HepG2 (cell line): ENCODE data around the gene REM2. TPM values are rescaled to one million over a fixed set of nuclear protein-coding genes. Genes with fewer than 3 reads are reported as not detected.

Source experiments
- BHLHE40 ChIP-seq: IDR thresholded peaks from 2 replicates; pipeline ENCODE4 v1.6.1; 2011; ENCODE audit warnings: low read length, improper control_type of control experiment
- CREB1 ChIP-seq, 2 experiments: fragments of 450-650 bp in 1 of 2; IDR thresholded peaks; 2 replicates each; pipeline ENCODE4 v1.6.1; 2016 to 2017; ENCODE audit warnings: control low read depth in 1 of 2, mild to moderate bottlenecking in 1 of 2, missing compliant biosample characterization in 1 of 2, missing genetic modification characterization in 1 of 2
- FOXC1 ChIP-seq: sonication (generic); formaldehyde crosslinking; IDR thresholded peaks from 2 replicates; pipeline ENCODE4 v1.8.0; 2022; ENCODE audit warnings: mild to moderate bottlenecking, missing genetic modification reagents, borderline replicate concordance
- FOXP4 ChIP-seq: sonication (generic); formaldehyde crosslinking; IDR thresholded peaks from 2 replicates; pipeline ENCODE4 v1.4.0; 2020; ENCODE audit warnings: missing genetic modification reagents
- GABPB1 ChIP-seq: IDR thresholded peaks from 2 replicates; pipeline ENCODE4 v1.6.1; 2016; ENCODE audit warnings: mild to moderate bottlenecking, missing genetic modification reagents, moderate library complexity, missing compliant biosample characterization
- HOMEZ ChIP-seq: IDR thresholded peaks from 2 replicates; pipeline ENCODE4 v1.6.1; 2016; ENCODE audit warnings: low read depth
- MYPOP ChIP-seq: sonication (generic); formaldehyde crosslinking; IDR thresholded peaks from 2 replicates; pipeline ENCODE4 v1.8.1; 2023; ENCODE audit warnings: mild to moderate bottlenecking, moderate library complexity, missing genetic modification reagents
- NFIC ChIP-seq: IDR thresholded peaks from 2 replicates; pipeline ENCODE4 v1.6.1; 2012; ENCODE audit warnings: mild to moderate bottlenecking, low read length, inconsistent platforms
- NFKBIZ ChIP-seq: IDR thresholded peaks from 2 replicates; pipeline ENCODE4 v1.6.1; 2018; ENCODE audit warnings: missing genetic modification reagents, missing compliant biosample characterization
- NFYB ChIP-seq: sonication (generic); formaldehyde crosslinking; IDR thresholded peaks from 2 replicates; pipeline ENCODE4 v1.4.0; 2020; ENCODE audit warnings: missing genetic modification reagents
- NR1H2 ChIP-seq: sonication (generic); formaldehyde crosslinking; IDR thresholded peaks from 2 replicates; pipeline ENCODE4 v1.8.1; 2022; ENCODE audit warnings: low read depth, missing genetic modification reagents, borderline replicate concordance
- SKI ChIP-seq: fragments of 450-650 bp; IDR thresholded peaks from one replicate; pipeline ENCODE4 v1.6.1; 2018; ENCODE audit warnings: mild to moderate bottlenecking; ENCODE audit not compliant: partially characterized antibody
- SRSF9 ChIP-seq: fragments of 200-400 bp; formaldehyde crosslinking; IDR thresholded peaks from 2 replicates; pipeline ENCODE4 v1.6.1; 2018; ENCODE audit warnings: borderline replicate concordance, mild to moderate bottlenecking, low read depth, low read length; ENCODE audit not compliant: insufficient read depth, poor library complexity, severe bottlenecking
- THRA ChIP-seq: sonication (generic); formaldehyde crosslinking; IDR thresholded peaks from 2 replicates; pipeline ENCODE4 v1.4.0; 2020; ENCODE audit warnings: missing genetic modification reagents, borderline replicate concordance
- ZBTB26 ChIP-seq: IDR thresholded peaks from 2 replicates; pipeline ENCODE4 v1.6.1; 2016; ENCODE audit warnings: missing compliant biosample characterization, missing genetic modification reagents, borderline replicate concordance
- ZNF207 ChIP-seq: fragments of 450-650 bp; IDR thresholded peaks from 2 replicates; pipeline ENCODE4 v1.6.1; 2016; ENCODE audit warnings: antibody characterized with exemption, borderline replicate concordance
- ZNF234 ChIP-seq: sonication (generic); formaldehyde crosslinking; conservative IDR thresholded peaks from 2 replicates; pipeline ENCODE4 v1.5.1; 2020; ENCODE audit warnings: mild to moderate bottlenecking, missing genetic modification reagents
- ZNF44 ChIP-seq: sonication (generic); formaldehyde crosslinking; IDR thresholded peaks from 2 replicates; pipeline ENCODE4 v1.5.1; 2020; ENCODE audit warnings: mild to moderate bottlenecking, missing genetic modification reagents
- ZNF644 ChIP-seq: IDR thresholded peaks from 2 replicates; pipeline ENCODE4 v1.6.1; 2016; ENCODE audit warnings: low read depth
- ZNF768 ChIP-seq: sonication (generic); formaldehyde crosslinking; IDR thresholded peaks from 2 replicates; pipeline ENCODE4 v1.4.0; 2020; ENCODE audit warnings: missing genetic modification reagents
- ZNF839 ChIP-seq: sonication (generic); formaldehyde crosslinking; IDR thresholded peaks from 2 replicates; pipeline ENCODE4 v1.4.0; 2020; ENCODE audit warnings: missing genetic modification reagents, mild to moderate bottlenecking, borderline replicate concordance
- ZSCAN20 ChIP-seq: sonication (generic); formaldehyde crosslinking; IDR thresholded peaks from 2 replicates; pipeline ENCODE4 v1.4.0; 2020; ENCODE audit warnings: missing genetic modification reagents, mild to moderate bottlenecking, borderline replicate concordance
- polyA plus RNA-seq, 8 experiments: library from polyadenylated mRNA; depleted of rRNA in 3 of 8; stranded (reverse) in 7 of 8; unstranded in 1 of 8; fragments of >200 nt; fragmentation: Illumina TruSeq in 4 of 8; extraction: Trizol in 4 of 8; gene quantifications; 2 replicates each; pipeline versions ENCODE4 v1.2.1 to v1.2.3, GENCODE V29; 2011 to 2016; ENCODE audit warnings: low read depth in 4 of 8, missing spikeins in 1 of 8, mixed read lengths in 1 of 8; ENCODE audit not compliant: insufficient read depth in 1 of 8
- total RNA-seq, 5 experiments: library from RNA; depleted of rRNA; stranded (reverse); fragments of >200 nt; fragmentation: Illumina TruSeq; extraction: Trizol; gene quantifications; 2 replicates each; pipeline ENCODE4 v1.2.3, GENCODE V29; 2016; ENCODE audit warnings: low read depth in 1 of 5

Gene REM2
- total and polyA plus RNA-seq, 2 of the 13 experiments (the other 11 are each of a cell fraction or from before 2014, with no cell fraction given) = 0.20 TPM; not detected in 1

- TF ChIP-seq MYPOP (peak; percentile 97), NFIC (no peak), GABPB1 (CRISPR knock-in tag) (peak; percentile 84; the same call in 1 of the 2 replicates), CREB1 (IDR thresholded peaks at IDR 0.05) (peak; percentile 88), CREB1 (CRISPR knock-in tag; IDR thresholded peaks at IDR 0.05) (no peak), HOMEZ (CRISPR knock-in tag) (peak; percentile 99), BHLHE40 (no peak), ZBTB26 (CRISPR knock-in tag) (peak; percentile 94), NFYB (peak; percentile 96), NFKBIZ (CRISPR knock-in tag) (peak; percentile 65), FOXP4 (CRISPR knock-in tag) (peak; percentile 88), ZNF207 (no peak), FOXC1 (CRISPR knock-in tag) (peak; percentile 91), ZNF768 (CRISPR knock-in tag) (peak; percentile 82), NR1H2 (CRISPR knock-in tag) (no peak; the same call in 1 of the 2 replicates), ZNF44 (CRISPR knock-in tag) (peak; percentile 99), THRA (peak; percentile 92), ZNF644 (CRISPR knock-in tag) (peak; percentile 85; the same call in 1 of the 2 replicates), ZSCAN20 (peak; percentile 74), ZNF234 (no peak), SRSF9 (no peak), ZNF839 (CRISPR knock-in tag) (no peak; the same call in 1 of the 2 replicates), SKI (peak; percentile 87)
Measured at GRCh38 chr14:22929104-22929960, 46.3 kb downstream of the REM2 start, which contains the start of gene PRMT5 (continued).
